ENCODE measurements around the gene MITF. TPM values are rescaled to one million over a fixed set of nuclear protein-coding genes. Genes with fewer than 3 reads are reported as not detected.

The MITF gene
- total and polyA plus RNA-seq, 9 donors: 5.7 to 9.6 (median 7.4) TPM

- peaks cover 4% of the 10 kb centered on the region for H3K4me1 ChIP-seq (ENCODE audit: control insufficient read depth, insufficient read depth, low read length)
- no CpG with 5 or more reads among the region's 2 CpGs for WGBS (ENCODE audit: insufficient coverage)
- H3K27ac ChIP-seq (ENCODE audit: low read length): no peak overlapping the region
- no peak overlapping the region for H3K4me3 ChIP-seq (ENCODE audit: low read length)
- H3K9me3 ChIP-seq (replicated peaks; ENCODE audit: control insufficient read depth, low read depth, low read length): no peaks in the 10 kb centered on the region
- no peaks in the 10 kb centered on the region for H3K27me3 ChIP-seq (ENCODE audit: control insufficient read depth, insufficient read depth, low read length)
- DNase-seq: no peak
- H3K36me3 ChIP-seq (ENCODE audit: control insufficient read depth, insufficient read depth, low read length): no peaks in the 10 kb centered on the region
Measured at GRCh38 chr3:69825446-69825845, 86.2 kb downstream of the MITF start.

- no CpG with 5 or more reads among the region's 1 CpG for WGBS (ENCODE audit: insufficient coverage)
- no peak for DNase-seq
- no peaks in the 10 kb centered on the region for H3K4me1 ChIP-seq (ENCODE audit: control insufficient read depth, insufficient read depth, low read length)
- H3K36me3 ChIP-seq (ENCODE audit: control insufficient read depth, insufficient read depth, low read length): no peaks in the 10 kb centered on the region
- no peaks in the 10 kb centered on the region for H3K27me3 ChIP-seq (ENCODE audit: control insufficient read depth, insufficient read depth, low read length)
- no peaks in the 10 kb centered on the region for H3K9me3 ChIP-seq (replicated peaks; ENCODE audit: control insufficient read depth, low read depth, low read length)
- no peak overlapping the region for H3K27ac ChIP-seq (ENCODE audit: low read length)
- no peak overlapping the region for H3K4me3 ChIP-seq (ENCODE audit: low read length)
Measured at GRCh38 chr3:69827127-69827526, 87.9 kb downstream of the MITF start.

DNA sequence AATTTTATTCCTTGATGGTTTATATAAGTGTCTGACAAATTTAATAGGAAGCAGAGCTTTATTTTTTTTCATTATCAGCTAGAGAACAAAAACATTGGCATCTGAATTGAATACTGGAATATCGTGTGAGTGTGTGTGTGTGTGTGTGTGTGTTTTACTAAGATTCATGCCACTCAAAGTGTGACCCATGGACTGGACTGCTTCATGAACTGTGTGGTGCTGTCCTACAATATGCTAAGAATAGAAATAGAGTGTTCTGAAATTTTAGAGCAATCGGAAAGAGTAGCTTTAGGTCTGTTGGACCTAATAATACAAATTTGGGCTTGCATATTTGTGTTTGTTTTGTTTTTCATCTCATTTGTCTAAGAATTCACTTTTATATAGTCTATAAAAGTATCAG lies 89.6 kb downstream of the MITF start:
- DNase-seq: no peak
- H3K27me3 ChIP-seq (ENCODE audit: control insufficient read depth, insufficient read depth, low read length): no peaks in the 10 kb centered on the region
- no peaks in the 10 kb centered on the region for H3K36me3 ChIP-seq (ENCODE audit: control insufficient read depth, insufficient read depth, low read length)
- WGBS (ENCODE audit: insufficient coverage): 71% methylated on average over 1 of the region's 2 CpGs
- H3K27ac ChIP-seq (ENCODE audit: low read length): no peak overlapping the region
- no peaks in the 10 kb centered on the region for H3K4me1 ChIP-seq (ENCODE audit: control insufficient read depth, insufficient read depth, low read length)
- H3K9me3 ChIP-seq (replicated peaks; ENCODE audit: control insufficient read depth, low read depth, low read length): no peaks in the 10 kb centered on the region
- H3K4me3 ChIP-seq (ENCODE audit: low read length): no peak overlapping the region

DNA sequence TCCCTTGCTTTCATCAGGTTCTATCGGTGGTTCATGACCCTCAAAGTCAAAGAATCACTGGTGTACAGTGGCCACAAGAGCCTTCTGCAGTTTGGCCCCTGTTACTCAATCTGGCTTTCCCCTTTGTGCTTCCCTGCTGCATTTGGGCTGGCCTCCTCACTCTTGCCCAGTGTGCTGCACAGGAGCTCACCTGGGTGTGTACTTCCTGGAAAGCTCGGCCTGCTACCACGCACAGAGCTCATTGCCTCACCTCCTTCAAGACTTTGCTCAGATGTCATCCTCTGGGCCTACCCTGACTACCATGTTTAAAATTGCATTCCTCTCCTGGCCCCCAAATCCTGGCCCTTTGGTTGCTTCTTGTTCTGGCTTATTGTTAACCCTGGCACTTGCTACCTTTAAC lies 90.9 kb downstream of the MITF start:
- no peak for DNase-seq
- Histone ChIP-seq H3K4me1 (ENCODE audit: control insufficient read depth, insufficient read depth, low read length) (no peaks in the 10 kb centered on the region), H3K9me3 (replicated peaks; ENCODE audit: control insufficient read depth, low read depth, low read length) (peaks cover 2% of the 10 kb centered on the region), H3K27ac (ENCODE audit: low read length) (no peak overlapping the region), H3K27me3 (ENCODE audit: control insufficient read depth, insufficient read depth, low read length) (no peaks in the 10 kb centered on the region), H3K4me3 (ENCODE audit: low read length) (no peak overlapping the region), H3K36me3 (ENCODE audit: control insufficient read depth, insufficient read depth, low read length) (no peaks in the 10 kb centered on the region)
- WGBS (ENCODE audit: insufficient coverage): 85% methylated on average over 3 of the region's 3 CpGs

- Histone ChIP-seq H3K36me3 (ENCODE audit: control insufficient read depth, insufficient read depth, low read length) (no peaks in the 10 kb centered on the region), H3K9me3 (replicated peaks; ENCODE audit: control insufficient read depth, low read depth, low read length) (peaks cover 2% of the 10 kb centered on the region), H3K27me3 (ENCODE audit: control insufficient read depth, insufficient read depth, low read length) (no peaks in the 10 kb centered on the region), H3K27ac (ENCODE audit: low read length) (no peak overlapping the region), H3K4me1 (ENCODE audit: control insufficient read depth, insufficient read depth, low read length) (no peaks in the 10 kb centered on the region), H3K4me3 (ENCODE audit: low read length) (no peak overlapping the region)
- WGBS (ENCODE audit: insufficient coverage): 100% methylated on average over 5 of the region's 5 CpGs
- DNase-seq: no peak
Measured at GRCh38 chr3:69831737-69832136, 92.5 kb downstream of the MITF start.

DNA sequence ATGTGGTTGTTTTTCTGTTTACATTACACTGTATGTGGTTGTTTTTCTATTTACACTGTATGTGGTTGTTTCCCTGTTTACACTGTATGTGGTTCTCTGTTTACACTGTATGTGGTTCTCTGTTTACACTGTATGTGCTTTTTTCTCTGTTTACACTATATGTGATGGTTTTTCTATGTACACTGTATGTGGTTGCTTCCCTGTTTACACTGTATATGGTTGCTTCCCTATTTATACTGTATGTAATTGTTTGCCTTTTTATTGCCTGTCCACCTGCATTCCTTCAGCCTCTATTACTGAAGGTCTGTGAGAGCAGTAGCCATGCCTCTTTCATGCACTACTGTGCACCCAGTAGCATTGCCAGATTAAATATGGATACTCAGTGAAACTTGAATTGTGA lies 94.3 kb downstream of the MITF start:
- H3K4me3 ChIP-seq (ENCODE audit: low read length): no peak overlapping the region
- H3K27ac ChIP-seq (ENCODE audit: low read length): no peak overlapping the region
- no peaks in the 10 kb centered on the region for H3K27me3 ChIP-seq (ENCODE audit: control insufficient read depth, insufficient read depth, low read length)
- H3K9me3 ChIP-seq (replicated peaks; ENCODE audit: control insufficient read depth, low read depth, low read length): peaks cover 2% of the 10 kb centered on the region
- H3K36me3 ChIP-seq (ENCODE audit: control insufficient read depth, insufficient read depth, low read length): no peaks in the 10 kb centered on the region
- H3K4me1 ChIP-seq (ENCODE audit: control insufficient read depth, insufficient read depth, low read length): no peaks in the 10 kb centered on the region
- no peak for DNase-seq

DNA sequence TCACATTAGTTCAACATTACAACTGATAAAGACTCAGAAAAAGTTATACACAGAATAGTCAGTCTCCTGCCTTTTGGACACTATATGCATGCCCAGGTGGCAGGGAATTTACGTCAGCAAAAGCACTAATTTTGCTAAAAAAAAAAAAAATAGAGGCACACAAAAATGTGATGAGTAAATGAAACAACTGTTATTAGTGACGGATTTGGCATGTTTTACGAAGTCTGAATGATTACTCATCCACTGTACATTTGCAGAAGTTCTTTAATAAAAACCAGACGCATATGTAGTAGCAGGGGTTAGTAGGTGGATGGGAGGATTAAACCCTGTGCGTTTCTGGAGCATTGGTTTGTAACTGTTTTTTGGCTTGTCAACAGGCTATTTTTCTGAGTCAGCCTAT lies 99.0 kb downstream of the MITF start:
- peak; percentile 80 for DNase-seq

GRCh38 chr3:69838696-69839515 lies 99.6 kb downstream of the MITF start:
- Histone ChIP-seq H3K27ac (ENCODE audit: low read length) (no peak overlapping the region), H3K4me1 (ENCODE audit: control insufficient read depth, insufficient read depth, low read length) (peaks cover 2% of the 10 kb centered on the region), H3K36me3 (ENCODE audit: control insufficient read depth, insufficient read depth, low read length) (no peaks in the 10 kb centered on the region), H3K27me3 (ENCODE audit: control insufficient read depth, insufficient read depth, low read length) (no peaks in the 10 kb centered on the region), H3K9me3 (replicated peaks; ENCODE audit: control insufficient read depth, low read depth, low read length) (peaks cover 2% of the 10 kb centered on the region), H3K4me3 (ENCODE audit: low read length) (no peak overlapping the region)
- DNase-seq: no peak
- no CpG with 5 or more reads among the region's 3 CpGs for WGBS (ENCODE audit: insufficient coverage)

More for the DNA sequence above, 99.0 kb downstream of the MITF start:
- no peaks in the 10 kb centered on the region for H3K27me3 ChIP-seq (ENCODE audit: control insufficient read depth, insufficient read depth, low read length)
- H3K4me1 ChIP-seq (ENCODE audit: control insufficient read depth, insufficient read depth, low read length): peaks cover 2% of the 10 kb centered on the region
- peaks cover 2% of the 10 kb centered on the region for H3K9me3 ChIP-seq (replicated peaks; ENCODE audit: control insufficient read depth, low read depth, low read length)
- no peak overlapping the region for H3K27ac ChIP-seq (ENCODE audit: low read length)
- no peak overlapping the region for H3K4me3 ChIP-seq (ENCODE audit: low read length)
- 20% methylated on average over 1 of the region's 5 CpGs for WGBS (ENCODE audit: insufficient coverage)
- no peaks in the 10 kb centered on the region for H3K36me3 ChIP-seq (ENCODE audit: control insufficient read depth, insufficient read depth, low read length)

DNA sequence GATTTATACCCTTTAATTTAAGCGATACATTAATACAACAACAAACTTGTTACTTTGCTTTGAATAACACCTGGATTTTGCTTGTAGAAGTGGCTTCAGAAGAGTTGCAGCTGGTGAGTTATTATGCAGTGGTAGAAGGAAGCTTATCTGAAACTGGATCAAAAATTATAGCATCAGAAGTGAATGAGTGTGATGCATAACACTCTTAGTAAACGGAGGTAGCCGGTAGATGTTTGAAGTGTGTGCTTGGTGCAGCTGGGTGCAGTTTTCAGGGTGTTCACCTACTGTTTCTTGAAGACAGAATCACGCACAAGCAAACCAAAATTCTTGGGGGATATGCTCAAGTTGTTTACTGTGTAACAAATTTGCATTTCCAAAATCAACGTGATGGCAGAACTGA lies 103.1 kb downstream of the MITF start:
- Histone ChIP-seq H3K27ac (ENCODE audit: low read length) (no peak overlapping the region), H3K27me3 (ENCODE audit: control insufficient read depth, insufficient read depth, low read length) (no peaks in the 10 kb centered on the region), H3K9me3 (replicated peaks; ENCODE audit: control insufficient read depth, low read depth, low read length) (no peaks in the 10 kb centered on the region), H3K36me3 (ENCODE audit: control insufficient read depth, insufficient read depth, low read length) (no peaks in the 10 kb centered on the region), H3K4me1 (ENCODE audit: control insufficient read depth, insufficient read depth, low read length) (peaks cover 2% of the 10 kb centered on the region), H3K4me3 (ENCODE audit: low read length) (no peak overlapping the region)
- no peak for DNase-seq
- 76% methylated on average over 3 of the region's 5 CpGs for WGBS (ENCODE audit: insufficient coverage)

DNA sequence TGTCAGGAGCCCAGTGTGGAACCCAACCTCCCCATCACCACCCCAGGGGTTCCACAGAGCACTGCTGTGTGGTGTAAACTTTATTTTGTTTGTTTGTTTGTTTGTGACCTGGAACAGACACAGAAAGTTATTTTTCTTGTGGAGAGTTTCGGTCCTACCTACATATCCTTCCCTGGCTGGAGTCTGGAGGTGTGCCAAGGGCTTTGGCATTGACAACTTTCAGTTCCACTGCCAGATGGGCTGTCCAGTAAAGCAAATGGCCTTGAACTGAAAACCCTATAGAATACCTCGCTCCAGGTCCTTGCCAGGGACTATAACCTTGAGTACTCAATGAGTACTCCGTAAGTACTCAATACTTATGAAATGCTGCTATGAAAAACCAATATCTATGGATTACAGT lies 103.5 kb downstream of the MITF start:
- 80% methylated on average over 1 of the region's 3 CpGs for WGBS (ENCODE audit: insufficient coverage)
- Histone ChIP-seq H3K27ac (ENCODE audit: low read length) (no peak overlapping the region), H3K4me3 (ENCODE audit: low read length) (no peak overlapping the region), H3K36me3 (ENCODE audit: control insufficient read depth, insufficient read depth, low read length) (no peaks in the 10 kb centered on the region), H3K4me1 (ENCODE audit: control insufficient read depth, insufficient read depth, low read length) (peaks cover 2% of the 10 kb centered on the region), H3K27me3 (ENCODE audit: control insufficient read depth, insufficient read depth, low read length) (no peaks in the 10 kb centered on the region), H3K9me3 (replicated peaks; ENCODE audit: control insufficient read depth, low read depth, low read length) (no peaks in the 10 kb centered on the region)
- DNase-seq: no peak

DNA sequence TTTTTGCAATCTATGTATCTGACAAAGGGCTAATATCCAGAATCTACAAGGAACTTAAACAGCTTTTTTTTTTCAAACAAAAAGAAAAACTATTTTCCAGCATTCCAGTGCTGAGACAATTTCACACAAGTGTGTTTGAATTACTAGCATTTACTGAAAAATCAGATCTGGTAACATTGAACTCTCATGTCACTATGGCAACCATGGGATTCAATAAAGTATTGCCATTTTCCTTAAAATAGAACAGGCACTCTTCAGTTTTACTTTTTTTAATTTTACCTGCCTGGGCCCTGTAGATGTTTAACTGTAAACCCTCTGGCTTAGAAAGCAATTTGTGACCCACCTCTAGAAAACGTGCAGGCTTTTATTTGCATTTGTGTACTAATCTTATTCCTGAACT lies 105.4 kb downstream of the MITF start:
- Histone ChIP-seq H3K27me3 (ENCODE audit: control insufficient read depth, insufficient read depth, low read length) (no peaks in the 10 kb centered on the region), H3K4me1 (ENCODE audit: control insufficient read depth, insufficient read depth, low read length) (no peaks in the 10 kb centered on the region), H3K9me3 (replicated peaks; ENCODE audit: control insufficient read depth, low read depth, low read length) (no peaks in the 10 kb centered on the region), H3K36me3 (ENCODE audit: control insufficient read depth, insufficient read depth, low read length) (no peaks in the 10 kb centered on the region), H3K4me3 (ENCODE audit: low read length) (no peak overlapping the region), H3K27ac (ENCODE audit: low read length) (no peak overlapping the region)
- DNase-seq: peak; percentile 29
- no CpG with 5 or more reads among the region's 1 CpG for WGBS (ENCODE audit: insufficient coverage)

Measured in muscle of leg (tissue), 11 donors.